Astrocyte of the hippocampus (primary cell): ENCODE measurements around the gene PCSK4.

ENCODE experiments used
- DNase-seq: peaks from one replicate; pipeline ENCODE4 v3.0.0; 2011; ENCODE audit warnings: low read depth, low spot score

The PCSK4 gene

DNA sequence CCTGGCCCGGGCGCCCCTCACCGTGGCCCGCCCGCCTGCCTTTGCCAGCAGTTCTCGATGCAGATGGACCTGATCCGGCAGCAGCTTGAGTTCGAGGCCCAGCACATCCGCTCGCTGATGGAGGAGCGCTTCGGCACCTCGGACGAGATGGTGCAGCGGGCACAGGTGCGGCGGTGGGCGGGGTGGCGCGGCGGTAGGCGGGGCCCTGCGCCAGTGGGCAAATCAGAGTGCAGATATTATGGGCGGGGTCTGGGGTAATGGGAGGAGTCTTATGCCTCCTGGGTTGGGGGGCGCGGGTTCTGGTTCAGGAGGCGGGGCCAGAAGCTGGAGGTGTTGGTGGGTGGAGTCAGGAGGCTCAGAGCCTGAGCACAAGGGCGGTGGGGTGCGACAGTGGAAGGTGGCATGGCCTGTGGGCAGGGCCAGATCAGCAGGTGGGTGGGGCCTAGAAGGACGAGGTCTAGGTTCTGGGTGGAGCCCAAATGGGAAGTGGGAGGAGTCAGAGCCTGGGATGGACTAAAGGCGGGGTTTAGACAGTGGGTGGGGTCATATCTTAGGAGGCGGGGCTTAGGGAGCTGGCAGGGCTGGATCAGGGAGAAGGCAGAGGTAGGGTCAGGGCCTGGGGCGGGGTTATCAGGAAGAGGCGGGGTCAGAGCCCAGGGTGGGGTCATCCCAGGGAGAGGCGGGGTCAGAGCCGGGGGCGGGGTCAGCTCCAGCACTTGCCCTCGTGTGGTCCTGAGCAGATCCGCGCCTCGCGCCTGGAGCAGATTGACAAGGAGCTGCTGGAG lies 34.6 kb downstream of the PCSK4 start:
- peak; percentile 49 for DNase-seq

DNA sequence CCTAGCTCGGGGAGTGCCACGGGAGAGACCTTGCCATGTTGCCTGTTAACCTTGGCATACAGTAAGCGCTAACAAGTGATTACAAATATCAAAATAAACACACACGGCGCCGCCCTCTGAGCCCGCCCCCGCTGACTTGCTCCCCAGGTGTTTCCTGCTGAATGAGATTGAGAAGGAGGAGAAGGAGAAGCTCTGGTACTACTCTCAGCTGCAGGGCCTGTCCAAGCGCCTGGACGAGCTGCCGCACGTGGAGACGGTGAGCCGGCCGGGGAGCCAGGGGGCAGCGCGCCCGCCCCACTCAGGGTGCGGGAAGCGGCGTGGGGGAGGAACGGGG lies 35.2 kb downstream of the PCSK4 start:
- no peak for DNase-seq

DNA sequence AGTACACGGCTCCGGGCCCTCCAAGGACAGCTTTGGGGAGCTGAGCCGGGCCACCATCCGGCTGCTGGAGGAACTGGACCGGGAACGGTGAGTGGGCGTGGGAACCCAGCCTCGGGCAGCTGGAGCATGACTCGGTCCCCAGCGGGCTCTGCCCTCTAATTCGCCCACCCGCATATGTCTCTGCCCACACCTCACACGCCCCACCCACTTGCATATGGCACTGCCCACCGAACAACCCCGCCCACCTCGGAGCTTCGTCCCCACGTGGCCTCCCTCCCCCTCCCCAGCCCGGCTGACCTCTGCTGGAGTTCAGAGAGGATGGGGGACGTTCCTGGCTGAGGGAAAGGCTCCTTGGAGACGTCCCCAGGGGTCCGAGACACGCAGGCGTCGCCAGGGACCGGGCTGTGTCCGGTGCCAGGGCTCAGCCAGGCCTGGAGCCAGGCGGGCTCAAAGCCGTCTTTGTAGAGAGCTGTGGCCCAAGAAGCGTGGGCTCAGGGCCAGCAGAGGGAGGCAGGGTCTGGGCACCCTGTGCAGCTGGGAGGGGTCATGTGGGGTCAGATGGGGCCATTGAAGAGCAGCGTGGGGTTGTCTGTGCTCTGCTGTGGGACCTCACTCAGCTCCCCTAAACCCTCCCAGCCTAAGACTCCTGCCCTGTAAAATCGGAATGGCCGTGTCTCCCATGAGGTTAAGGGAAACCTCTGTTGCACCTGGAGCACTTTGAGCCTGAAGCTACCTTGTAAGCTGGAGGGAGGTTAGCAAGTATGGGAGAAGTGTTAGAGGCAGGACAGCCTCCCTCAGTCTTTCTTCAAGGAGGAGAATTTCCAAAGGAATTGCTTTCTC lies 36.4 kb downstream of the PCSK4 start:
- DNase-seq: peak; percentile 71

DNA sequence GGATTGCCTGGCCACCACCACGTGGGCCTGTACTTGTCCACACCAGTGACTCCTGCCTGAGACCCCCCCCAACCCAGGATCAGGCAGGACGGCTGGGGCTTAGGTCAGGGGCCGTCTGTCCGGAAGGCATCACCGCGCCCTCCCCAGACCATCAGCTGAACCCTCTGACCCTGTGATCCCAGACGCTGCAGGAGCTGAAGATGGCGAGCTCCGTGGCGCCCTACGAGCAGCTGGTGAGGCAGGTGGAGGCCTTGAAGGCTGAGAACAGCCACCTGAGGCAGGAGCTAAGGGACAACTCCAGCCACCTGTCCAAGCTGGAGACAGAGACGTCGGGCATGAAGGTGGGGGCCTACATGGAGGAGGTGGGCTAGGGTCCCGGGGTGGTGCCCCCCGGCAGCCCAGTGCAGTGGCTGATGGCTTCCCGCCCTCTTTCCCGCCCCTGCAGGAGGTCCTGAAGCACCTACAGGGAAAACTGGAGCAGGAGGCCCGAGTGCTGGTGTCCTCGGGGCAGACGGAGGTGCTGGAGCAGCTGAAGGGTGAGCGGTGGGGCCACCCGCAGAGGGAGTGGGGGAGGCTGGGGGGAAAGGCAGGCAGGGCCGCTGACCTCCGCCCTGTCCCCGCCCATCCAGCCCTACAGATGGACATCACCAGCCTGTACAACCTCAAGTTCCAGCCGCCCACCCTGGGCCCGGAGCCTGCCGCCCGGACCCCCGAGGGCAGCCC lies 37.2 kb downstream of the PCSK4 start:
- DNase-seq: no peak

DNA sequence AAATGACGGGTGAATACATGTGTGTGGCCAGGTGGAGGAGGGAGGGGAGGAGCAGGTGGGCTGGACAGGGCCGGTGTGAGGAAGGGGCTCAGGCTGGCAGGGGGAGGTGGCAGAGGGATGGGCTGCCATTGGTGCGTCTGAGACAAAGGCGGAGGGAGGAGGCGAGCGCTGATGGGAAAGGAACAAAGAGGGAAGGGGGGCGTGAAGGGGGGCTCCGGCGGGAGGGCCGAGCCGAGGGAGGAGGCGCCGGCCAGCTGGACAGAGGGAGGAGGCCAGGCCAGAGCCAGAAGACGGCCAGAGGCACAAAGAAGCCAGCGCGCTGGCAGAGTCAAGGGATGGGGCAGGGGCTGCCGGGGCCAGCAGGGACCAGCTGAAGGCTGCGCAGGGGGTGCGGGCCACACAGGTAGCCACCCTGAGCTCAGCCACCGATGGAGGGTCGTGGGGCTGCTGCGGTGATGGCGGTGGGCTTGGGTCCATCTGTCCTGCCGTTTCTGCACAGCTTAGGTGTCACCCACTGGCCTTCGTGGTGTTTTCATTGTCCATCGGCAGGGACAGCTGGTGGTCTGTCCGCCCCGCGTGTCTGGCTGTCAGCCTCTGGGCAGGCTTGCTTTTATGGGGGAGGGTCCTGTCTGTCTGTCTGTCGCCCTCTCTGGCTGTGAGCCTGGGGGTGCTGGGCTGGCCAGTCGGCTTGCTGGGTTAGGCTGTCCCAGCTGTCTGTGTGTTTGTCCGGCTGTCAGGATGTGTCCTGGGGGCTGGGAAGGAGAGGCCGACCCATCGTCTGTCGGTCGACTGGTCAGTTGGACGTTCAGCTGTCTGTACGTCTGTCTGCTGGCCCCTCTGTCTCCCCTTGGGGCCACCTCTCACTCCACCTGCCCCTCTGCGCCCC lies 38.0 kb downstream of the PCSK4 start:
- peak; percentile 51 for DNase-seq

DNA sequence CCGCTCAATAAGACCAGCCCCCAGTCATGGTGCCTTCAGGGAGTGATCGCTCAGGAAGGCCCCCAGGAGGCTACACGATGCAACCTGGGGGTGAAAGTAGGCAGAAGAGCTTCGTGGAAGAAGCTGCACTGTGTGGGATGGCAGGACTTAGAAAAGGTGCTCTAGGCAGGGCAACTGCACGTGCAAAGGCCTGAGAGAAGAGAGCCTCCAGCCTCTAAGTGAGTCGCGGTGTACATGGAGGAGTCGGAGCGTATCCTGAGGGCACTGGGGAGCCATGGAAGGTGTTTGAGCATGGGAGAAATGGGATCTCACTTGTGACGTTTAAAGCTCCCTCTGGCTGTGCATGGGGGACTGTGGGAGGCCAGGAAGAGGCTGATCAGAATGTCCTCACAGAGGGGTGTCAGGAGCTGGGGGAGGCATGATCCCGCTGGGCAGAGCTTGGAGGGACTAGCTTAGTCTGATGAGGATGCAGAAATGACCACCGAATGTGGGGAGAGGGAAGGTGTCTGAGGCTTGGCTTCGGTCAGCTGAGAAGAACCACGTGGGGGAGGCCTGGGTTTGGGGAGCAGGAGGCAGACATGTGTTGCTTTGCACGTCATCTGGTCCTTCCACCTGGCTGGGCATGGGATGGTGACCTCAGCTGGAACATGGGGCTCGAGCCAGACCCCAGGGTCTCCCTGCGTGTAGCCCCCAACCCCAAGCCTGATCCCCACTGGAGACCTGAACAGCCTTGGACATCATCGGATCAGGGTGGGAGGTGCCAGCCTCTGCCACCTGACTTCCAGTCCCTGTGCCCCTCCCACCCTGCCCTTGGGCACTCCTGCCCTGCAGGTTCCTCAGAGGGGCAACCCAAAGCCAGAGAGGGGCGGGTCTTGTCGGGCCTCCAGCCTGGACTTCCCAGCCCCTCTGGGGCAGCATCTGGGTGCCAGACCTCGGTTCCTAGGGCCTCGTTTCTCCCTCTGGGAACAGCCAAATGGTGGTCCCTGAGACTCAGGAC lies 39.1 kb downstream of the PCSK4 start:
- no peak for DNase-seq

DNA sequence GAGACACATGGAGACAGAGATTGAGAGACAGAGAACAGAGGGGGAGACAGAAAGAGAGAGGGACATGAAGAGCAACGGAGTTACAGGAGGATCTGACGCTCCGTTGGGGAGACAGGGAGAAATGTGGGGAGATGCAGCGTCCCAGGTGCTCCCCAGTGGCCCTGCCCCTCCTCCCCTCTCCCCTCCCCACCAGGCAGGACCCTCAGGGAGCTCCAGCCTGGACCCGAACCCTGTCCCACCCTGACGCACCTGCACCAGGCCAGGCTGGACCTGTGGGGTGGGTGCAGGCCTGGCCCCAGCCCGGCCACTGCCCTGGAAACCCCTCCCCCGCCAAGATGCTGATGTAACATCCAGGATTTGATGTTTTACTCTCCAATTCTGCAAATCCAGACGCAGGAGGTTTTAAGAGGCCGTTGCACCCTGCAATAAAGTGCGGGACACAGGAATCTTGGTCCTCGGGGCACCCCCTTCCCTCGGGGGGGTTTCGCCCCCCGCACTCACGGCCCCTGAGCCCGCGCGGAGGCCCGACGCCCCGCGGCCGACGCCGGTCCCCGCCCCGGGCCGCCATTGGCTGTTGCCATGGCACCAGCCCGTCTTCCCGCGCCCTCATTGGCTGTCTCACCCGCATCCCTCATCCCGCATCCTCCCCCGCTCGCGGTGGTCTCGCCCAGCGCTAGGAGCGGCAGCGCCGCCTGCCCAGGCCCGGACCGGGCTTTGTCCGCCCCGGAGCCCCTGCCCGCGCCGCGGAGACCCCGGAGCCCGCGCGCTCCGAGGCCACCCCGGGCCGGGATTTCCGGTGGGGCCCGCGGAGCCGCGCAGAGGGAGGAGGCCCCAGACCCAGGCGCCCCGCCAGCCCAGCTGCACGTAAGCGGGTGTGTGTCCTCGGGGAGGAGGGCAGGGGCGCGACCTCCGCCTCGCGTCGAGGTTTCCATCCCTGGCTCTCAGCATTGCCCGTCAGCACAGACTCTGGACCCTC lies 40.4 kb downstream of the PCSK4 start, which contains the start of gene APC2:
Gene APC2, plus strand, starts transcription at position 655 of the 976 bp plus-strand sequence. CDS start 2,881 bp downstream, outside the sequence.
- DNase-seq: peak; percentile 89

DNA sequence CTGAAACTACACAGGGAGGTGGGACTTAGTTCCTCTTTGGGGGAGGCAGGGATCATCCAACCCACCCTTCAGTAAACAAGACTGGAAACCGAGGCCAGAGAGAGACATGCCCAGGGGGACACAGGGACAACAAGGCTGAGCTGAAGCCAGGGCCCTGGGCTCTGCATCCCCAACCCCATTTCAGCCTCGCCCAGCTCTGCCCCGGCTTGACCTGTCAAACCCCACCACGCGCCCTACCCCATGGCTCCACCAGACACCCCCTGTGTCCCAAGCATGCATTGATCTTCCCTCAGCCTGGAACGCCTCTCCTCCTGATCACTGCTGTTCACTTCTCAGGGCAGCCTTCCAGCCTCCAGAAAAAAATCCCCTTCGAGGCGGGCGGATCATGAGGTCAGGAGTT lies 42.2 kb downstream of the PCSK4 start:
- no peak for DNase-seq

DNA sequence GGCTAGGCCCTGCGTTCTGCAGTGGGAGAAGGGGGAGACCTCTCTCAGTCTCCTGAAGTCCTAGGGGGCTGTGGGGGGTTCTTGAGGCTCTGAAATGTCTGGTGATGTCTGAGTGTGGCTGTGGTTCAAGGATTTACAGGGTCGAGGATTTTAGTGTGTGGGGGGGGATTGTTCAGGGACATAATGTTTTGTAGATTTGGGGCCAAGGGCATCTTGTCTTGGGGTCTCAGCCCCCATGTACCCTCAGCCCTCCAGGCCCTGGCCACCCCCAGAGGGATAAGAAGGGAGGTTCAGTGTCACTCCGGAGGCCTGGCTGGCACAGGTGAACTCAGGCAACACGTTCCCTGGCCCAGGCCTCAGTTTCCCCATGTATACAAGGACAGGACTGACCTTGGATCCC lies 42.6 kb downstream of the PCSK4 start:
- DNase-seq: no peak

DNA sequence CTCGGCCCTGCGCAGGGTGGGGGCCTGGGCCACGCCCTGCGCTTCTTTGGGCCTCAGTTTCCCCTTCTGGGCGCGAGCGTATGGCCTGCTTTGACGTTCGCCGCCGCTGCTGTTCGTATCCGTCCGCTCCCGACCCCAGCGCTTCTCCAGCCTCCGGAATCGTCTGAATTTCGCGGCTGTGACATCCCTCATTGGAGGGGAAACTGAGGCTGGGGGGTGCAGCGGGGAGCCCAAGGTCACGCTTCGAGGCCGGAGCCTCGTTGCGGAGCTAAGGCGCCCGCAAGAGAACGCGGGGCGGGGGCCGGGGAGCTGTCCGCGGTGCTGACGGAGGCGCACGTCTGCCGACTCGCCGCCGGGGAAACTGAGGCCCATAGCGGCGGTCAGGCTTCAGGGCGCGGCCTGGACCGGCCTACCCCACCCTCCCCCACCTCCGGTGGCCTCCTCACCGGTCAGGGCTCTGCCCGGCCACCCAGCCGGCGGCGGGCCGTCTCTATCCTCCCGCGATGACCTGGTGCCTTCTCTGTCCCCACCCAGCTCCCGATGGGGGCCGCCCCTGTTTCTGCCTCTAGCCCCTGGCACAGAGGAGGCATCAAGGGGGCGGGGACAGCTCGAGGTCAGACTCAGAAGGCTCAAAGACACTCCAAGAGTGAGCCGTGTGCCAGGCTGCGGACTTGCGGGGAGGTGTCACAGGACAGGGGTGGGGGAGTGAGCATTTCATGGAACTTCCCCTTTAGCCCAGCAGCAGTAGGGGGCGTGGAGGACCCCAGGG lies 43.3 kb downstream of the PCSK4 start:
- peak; percentile 50 for DNase-seq

DNA sequence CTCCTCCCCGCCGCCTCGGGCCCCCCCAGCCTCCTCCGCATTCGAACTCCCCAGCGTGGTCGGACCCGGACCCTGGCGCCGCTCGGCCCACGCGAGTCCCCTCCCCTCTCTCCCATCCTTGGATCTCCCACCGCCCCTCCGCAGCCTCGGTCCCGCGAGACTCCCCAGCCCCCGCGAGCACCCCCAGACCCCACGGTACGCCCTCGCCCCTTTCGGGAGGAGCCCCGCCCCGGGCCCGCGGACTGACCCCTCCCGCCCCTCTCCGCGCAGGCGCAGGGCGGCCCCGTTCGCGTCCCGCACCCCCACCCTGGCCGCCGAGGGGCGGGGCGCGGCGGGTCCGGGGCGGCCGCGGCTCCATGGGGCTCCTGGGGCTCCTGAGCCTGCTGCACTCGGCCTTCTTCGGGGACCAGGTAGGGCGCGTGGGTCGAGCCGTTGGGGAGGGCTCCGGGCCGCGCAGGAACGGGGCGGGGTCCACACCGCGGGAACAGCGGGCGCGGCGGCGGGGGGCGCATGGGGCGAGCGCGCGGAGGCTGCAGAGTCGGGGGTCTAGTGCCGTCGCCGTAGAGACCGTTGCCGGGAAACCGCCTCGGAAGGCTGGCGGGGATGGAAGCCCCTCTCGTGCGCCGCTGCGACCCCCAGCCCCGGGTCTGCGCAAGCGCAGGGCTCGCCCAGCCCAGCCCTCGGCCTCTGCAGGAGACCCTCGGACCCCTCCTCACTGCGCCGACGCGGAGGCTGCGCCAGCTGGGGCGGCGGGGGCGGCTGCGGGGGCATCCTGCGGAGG lies 44.0 kb downstream of the PCSK4 start:
- peak; percentile 86 for DNase-seq

DNA sequence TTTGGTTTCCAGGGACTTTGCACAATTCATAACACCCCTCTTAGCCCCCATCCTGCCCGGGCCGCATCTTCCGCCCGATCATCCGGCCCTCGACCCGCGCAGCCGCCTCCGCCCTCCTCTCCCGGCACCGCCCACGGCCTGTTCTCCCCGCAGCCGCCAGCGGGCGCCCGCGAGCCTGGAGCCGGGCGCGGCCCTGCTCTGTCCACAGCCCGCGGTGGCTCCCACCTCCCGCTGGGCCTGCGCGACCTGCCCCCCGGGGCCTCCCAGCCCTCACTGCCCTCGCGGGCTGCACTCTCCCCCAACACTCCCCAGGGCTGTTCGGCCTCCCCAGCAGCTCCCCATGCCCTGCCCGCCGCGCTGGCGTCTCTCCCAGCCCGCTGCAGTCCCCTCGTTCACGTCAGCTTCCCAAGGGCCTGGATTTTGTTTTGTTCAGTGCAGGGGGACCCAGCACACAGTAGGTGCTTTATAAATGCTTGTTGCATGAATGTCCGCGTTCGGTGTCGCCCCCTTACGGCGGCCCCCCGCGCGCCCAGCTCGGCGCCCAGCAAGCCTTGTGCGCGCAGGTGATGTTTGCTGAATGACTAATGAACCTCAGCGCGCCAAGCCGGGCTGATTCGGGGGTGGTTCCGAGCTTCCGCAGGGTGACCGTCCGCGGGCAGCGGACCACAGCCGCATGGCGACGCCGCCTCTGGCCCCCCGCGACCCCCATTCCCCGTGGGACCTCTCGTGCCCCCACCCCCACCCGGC lies 44.8 kb downstream of the PCSK4 start:
- peak; percentile 88 for DNase-seq

DNA sequence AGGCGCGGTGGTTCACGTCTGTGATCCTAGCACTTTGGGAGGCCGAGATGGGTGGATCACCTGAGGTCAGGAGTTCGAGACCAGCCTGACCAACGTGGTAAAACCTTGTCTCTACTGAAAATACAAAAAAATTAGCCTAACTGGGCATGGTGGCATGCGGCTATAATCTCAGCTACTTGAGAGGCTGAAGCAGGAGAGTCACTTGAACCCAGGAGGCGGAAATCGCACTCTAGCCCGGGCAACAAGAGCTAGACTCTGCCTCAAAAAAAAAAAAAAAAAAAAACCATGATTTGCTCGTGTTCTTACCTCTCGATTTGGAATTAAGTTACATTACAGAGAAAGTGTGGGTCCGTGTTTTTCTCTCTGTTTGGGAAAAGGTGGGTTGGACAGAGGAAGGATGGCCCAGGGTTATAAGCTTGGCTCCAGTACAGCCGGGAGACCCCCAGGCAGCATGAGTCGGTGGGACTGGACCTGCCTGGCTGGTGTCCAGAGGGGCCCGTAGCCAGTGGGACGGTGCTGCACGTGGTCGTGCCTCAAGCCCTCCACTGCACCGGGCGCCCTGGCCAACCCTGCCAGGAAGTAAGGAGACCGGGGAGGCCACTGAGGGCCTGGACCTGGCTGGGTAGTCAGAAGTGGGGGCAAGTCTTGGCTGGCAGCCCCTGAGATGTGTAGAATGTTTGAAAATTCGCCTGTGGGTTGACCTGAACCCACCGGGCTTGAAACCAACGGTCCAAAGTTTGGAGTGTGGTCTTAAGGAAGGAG lies 48.3 kb downstream of the PCSK4 start:
- DNase-seq: no peak

DNA sequence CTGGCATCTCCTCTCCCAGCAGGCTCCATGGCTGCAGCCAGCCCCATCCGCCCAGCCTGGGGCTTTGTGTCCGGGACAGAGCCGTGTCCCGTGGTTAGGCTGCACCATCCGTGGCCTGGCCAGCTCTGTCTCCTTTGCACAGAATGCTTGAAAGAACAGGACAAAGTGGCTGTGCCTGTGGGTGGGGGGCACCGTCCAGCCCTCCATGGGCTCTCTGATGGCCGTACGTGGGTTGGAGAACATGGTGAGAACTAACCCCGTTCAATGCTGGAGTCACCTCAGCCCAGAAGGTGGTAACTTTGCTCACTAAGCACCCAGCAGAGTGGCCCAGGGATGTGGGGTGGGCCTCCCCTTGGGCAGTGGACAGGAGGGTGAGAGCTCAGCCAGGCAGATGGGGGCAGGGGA lies 49.1 kb downstream of the PCSK4 start:
- no peak for DNase-seq

DNA sequence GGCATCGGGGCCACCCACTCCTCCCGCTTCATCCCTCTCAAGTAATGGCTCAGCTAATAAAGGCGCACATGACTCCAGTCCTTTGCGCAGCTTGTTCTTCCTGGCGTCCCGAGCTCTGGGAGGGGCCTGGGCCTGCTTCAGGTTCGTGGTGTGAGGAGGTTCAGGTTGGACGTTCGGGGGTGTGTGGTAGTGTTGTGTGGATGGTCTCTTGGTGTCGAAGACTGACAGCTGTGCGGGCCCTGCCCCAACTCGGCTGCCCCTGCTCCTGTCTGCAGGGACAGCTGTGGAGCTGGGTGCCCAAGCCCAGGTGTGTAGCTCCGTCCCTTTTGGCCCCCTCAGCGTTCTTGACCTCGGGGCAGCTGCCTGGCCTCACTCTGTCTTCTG lies 49.7 kb downstream of the PCSK4 start:
- no peak for DNase-seq
